H9 (cell line): ENCODE data around the gene ANKK1. TPM values are rescaled to one million over a fixed set of nuclear protein-coding genes. Genes with fewer than 3 reads are reported as not detected.

Experiments
- DNase-seq: peaks from one replicate; pipeline ENCODE4 v3.0.0-alpha.2; 2017
- H2AFZ ChIP-seq: one replicate; pipeline ENCODE4 v1.6.1; 2013; ENCODE audit warnings: mild to moderate bottlenecking, low read length, control low read depth, moderate library complexity
- H2AK5ac ChIP-seq: 2 replicates; pipeline ENCODE4 v1.6.1; 2013; ENCODE audit warnings: low read length, control low read depth, mixed read lengths; ENCODE audit not compliant: insufficient read length
- H2BK120ac ChIP-seq: one replicate; pipeline ENCODE4 v1.6.1; 2013; ENCODE audit warnings: low read depth, mild to moderate bottlenecking, low read length, control low read depth, inconsistent platforms; ENCODE audit not compliant: poor library complexity, severe bottlenecking
- H2BK12ac ChIP-seq: 2 replicates; pipeline ENCODE4 v1.6.1; 2013; ENCODE audit warnings: low read length, control low read depth, mixed read lengths, low read depth; ENCODE audit not compliant: insufficient read length
- H2BK15ac ChIP-seq: 2 replicates; pipeline ENCODE4 v1.6.1; 2013; ENCODE audit warnings: low read depth, low read length, control low read depth
- H2BK20ac ChIP-seq: one replicate; pipeline ENCODE4 v1.6.1; 2013; ENCODE audit warnings: low read depth, mild to moderate bottlenecking, low read length, control low read depth, inconsistent platforms; ENCODE audit not compliant: poor library complexity, severe bottlenecking
- H2BK5ac ChIP-seq: 2 replicates; pipeline ENCODE4 v1.6.1; 2013; ENCODE audit warnings: low read length, control low read depth, mixed read lengths; ENCODE audit not compliant: insufficient read length
- H3K14ac ChIP-seq: 2 replicates; pipeline ENCODE4 v1.6.1; 2013; ENCODE audit warnings: low read length, control low read depth; ENCODE audit not compliant: insufficient read depth
- H3K18ac ChIP-seq: 2 replicates; pipeline ENCODE4 v1.6.1; 2013; ENCODE audit warnings: low read depth, mild to moderate bottlenecking, mixed read lengths, low read length, control low read depth; ENCODE audit not compliant: insufficient read length
- H3K23ac ChIP-seq: 2 replicates; pipeline ENCODE4 v1.6.1; 2013; ENCODE audit warnings: low read length, control low read depth, mixed read lengths, low read depth; ENCODE audit not compliant: insufficient read length
- H3K23me2 ChIP-seq: 2 replicates; pipeline ENCODE4 v1.6.1; 2013; ENCODE audit warnings: low read depth, mild to moderate bottlenecking, mixed read lengths, low read length, control low read depth; ENCODE audit not compliant: insufficient read length, poor library complexity, severe bottlenecking
- H3K27ac ChIP-seq: 2 replicates; pipeline ENCODE4 v1.5.1; 2013; ENCODE audit warnings: low read length, control low read depth, mixed read lengths, low read depth; ENCODE audit not compliant: insufficient read length
- H3K27me3 ChIP-seq: 2 replicates; pipeline ENCODE4 v1.6.1; 2013; ENCODE audit warnings: low read length, control low read depth, inconsistent platforms; ENCODE audit not compliant: insufficient read depth
- H3K4ac ChIP-seq: 2 replicates; pipeline ENCODE4 v1.6.1; 2013; ENCODE audit warnings: low read depth, mild to moderate bottlenecking, control low read depth, inconsistent platforms, low read length, moderate library complexity
- H3K4me1 ChIP-seq: 2 replicates; pipeline ENCODE4 v1.6.1; 2013; ENCODE audit warnings: low read length, control low read depth, inconsistent platforms; ENCODE audit not compliant: insufficient read depth
- H3K4me2 ChIP-seq: 2 replicates; pipeline ENCODE4 v1.6.1; 2013; ENCODE audit warnings: low read length, control low read depth, mixed read lengths; ENCODE audit not compliant: insufficient read length, insufficient read depth
- H3K56ac ChIP-seq: 2 replicates; pipeline ENCODE4 v1.6.1; 2013; ENCODE audit warnings: low read depth, mild to moderate bottlenecking, mixed read lengths, low read length, control low read depth; ENCODE audit not compliant: insufficient read length
- H3K79me1 ChIP-seq: 2 replicates; pipeline ENCODE4 v1.6.1; 2013; ENCODE audit warnings: low read depth, mild to moderate bottlenecking, moderate library complexity, low read length, control low read depth, inconsistent platforms; ENCODE audit not compliant: insufficient read depth, poor library complexity, severe bottlenecking
- H3K79me2 ChIP-seq: 2 replicates; pipeline ENCODE4 v1.6.1; 2013; ENCODE audit warnings: low read length, control low read depth, inconsistent platforms; ENCODE audit not compliant: insufficient read depth
- H3K9ac ChIP-seq: 2 replicates; pipeline ENCODE4 v1.6.1; 2013; ENCODE audit warnings: low read length, control low read depth, mixed read lengths; ENCODE audit not compliant: insufficient read length; ENCODE audit errors: extremely low read depth
- H3K9me3 ChIP-seq: one replicate; pipeline ENCODE4 v1.6.1; 2013; ENCODE audit warnings: low read depth, low read length, inconsistent platforms; ENCODE audit not compliant: control insufficient read depth
- H3T11ph ChIP-seq: one replicate; pipeline ENCODE4 v1.6.1; 2013; ENCODE audit warnings: mild to moderate bottlenecking, low read length, control low read depth, inconsistent platforms
- H4K20me1 ChIP-seq: one replicate; pipeline ENCODE4 v1.6.1; 2013; ENCODE audit not compliant: control insufficient read depth, insufficient read length, insufficient read depth
- H4K5ac ChIP-seq: 2 replicates; pipeline ENCODE4 v1.6.1; 2013; ENCODE audit warnings: low read depth, mild to moderate bottlenecking, mixed read lengths, low read length, control low read depth; ENCODE audit not compliant: insufficient read length
- H4K8ac ChIP-seq: replicated peaks from 2 replicates; pipeline ENCODE4 v1.6.1; 2013; ENCODE audit warnings: low read length, control low read depth, mixed read lengths, low read depth; ENCODE audit not compliant: insufficient read length
- H4K91ac ChIP-seq: 2 replicates; pipeline ENCODE4 v1.6.1; 2013; ENCODE audit warnings: low read depth, mild to moderate bottlenecking, moderate library complexity, mixed read lengths, low read length, control low read depth; ENCODE audit not compliant: insufficient read length
- H3K27ac Mint-ChIP-seq, 3 experiments: 2 replicates in 2 of 3; 3 replicates in 1 of 3; pipeline ENCODE4 v1.8.0; 2020 to 2021; ENCODE audit warnings: mixed read lengths in 3 of 3, mild to moderate bottlenecking in 1 of 3, moderate library complexity in 1 of 3
- H3K27me3 Mint-ChIP-seq: 2 replicates; pipeline ENCODE4 v1.8.0; 2021; ENCODE audit warnings: low read depth, mild to moderate bottlenecking, moderate library complexity, mixed read lengths
- H3K36me3 Mint-ChIP-seq, 3 experiments: 2 replicates in 2 of 3; 3 replicates in 1 of 3; pipeline ENCODE4 v1.8.0; 2020 to 2021; ENCODE audit warnings: low read depth in 3 of 3, mixed read lengths in 3 of 3; ENCODE audit not compliant: insufficient read depth in 1 of 3
- H3K4me1 Mint-ChIP-seq, 2 experiments: 2 replicates each; pipeline ENCODE4 v1.8.0; 2020; ENCODE audit warnings: mixed read lengths in 2 of 2
- H3K4me3 Mint-ChIP-seq, 2 experiments: 2 replicates in 1 of 2; 3 replicates in 1 of 2; pipeline ENCODE4 v1.8.0; 2020 to 2021; ENCODE audit warnings: mild to moderate bottlenecking in 2 of 2, mixed read lengths in 2 of 2, moderate library complexity in 1 of 2
- H3K9me3 Mint-ChIP-seq, 2 experiments: 2 replicates in 1 of 2; 3 replicates in 1 of 2; pipeline ENCODE4 v1.8.0; 2020; ENCODE audit warnings: mild to moderate bottlenecking in 2 of 2, mixed read lengths in 2 of 2, moderate library complexity in 1 of 2
- WGBS: extraction: QIAGEN DNeasy Blood & Tissue Kit; methylation state at CpG from one replicate; pipeline ENCODE4 v1.1.7; 2013; ENCODE audit warnings: missing lambda C conversion rate, low lambda C conversion rate, mixed read lengths; ENCODE audit not compliant: insufficient read length; ENCODE audit errors: extremely low coverage; 5-methylcytosine and 5-hydroxymethylcytosine counted together
- total RNA-seq: library from RNA; stranded (reverse); gene quantifications from 2 replicates; pipeline ENCODE4 v1.2.1, GENCODE V29; 2021
- TF ChIP-seq, protein P1 (sequence below): fragments of 200-600 bp; sonication (generic); conservative IDR thresholded peaks from 3 replicates; pipeline ENCODE4 v1.8.0; 2021; ENCODE audit warnings: antibody characterized with exemption, mild to moderate bottlenecking

The ANKK1 gene
- total RNA-seq, 1 experiment from 2014 or later, result 0.20 TPM

DNA sequence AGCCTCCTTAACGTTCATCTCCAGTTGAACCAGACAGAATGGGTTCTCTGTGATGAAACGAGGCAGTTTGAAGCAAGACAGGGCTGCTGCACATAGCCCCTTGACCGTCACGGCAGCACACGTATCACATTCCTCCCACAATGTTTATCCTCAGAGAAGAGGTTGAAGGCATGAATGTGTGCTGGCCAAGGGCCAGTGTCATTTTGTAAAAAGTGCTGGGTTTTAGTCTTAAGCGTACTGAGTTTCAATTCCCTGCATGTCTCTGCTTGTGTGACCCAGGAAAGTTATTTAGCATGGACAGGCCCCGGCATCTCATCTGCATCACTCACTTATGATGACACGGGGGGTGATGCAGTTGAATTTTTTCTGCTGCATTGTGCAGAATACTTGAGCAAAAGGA is 41.6 kb upstream of the ANKK1 start:
- Histone ChIP-seq H3K9me3 (no peaks in the 10 kb centered on the region), H4K5ac (no peak overlapping the region), H3K4me2 (no peak overlapping the region), H2BK12ac (no peak overlapping the region), H4K20me1 (no peaks in the 10 kb centered on the region), H2BK20ac (no peak overlapping the region), H3K14ac (no peak overlapping the region), H2BK120ac (no peak overlapping the region), H3K4me1 (no peaks in the 10 kb centered on the region), H3K23ac (no peak overlapping the region), H3T11ph (no peak overlapping the region), H2AFZ (no peak overlapping the region), H4K8ac (no peak overlapping the region), H4K91ac (no peak overlapping the region), H2AK5ac (no peak overlapping the region), H3K79me2 (no peaks in the 10 kb centered on the region), H3K56ac (no peak overlapping the region), H3K23me2 (no peaks in the 10 kb centered on the region), H3K18ac (no peak overlapping the region), H3K9ac (no peak overlapping the region), H3K27ac (no peak overlapping the region), H3K4ac (no peak overlapping the region), H3K79me1 (no peaks in the 10 kb centered on the region), H2BK5ac (no peak overlapping the region), H2BK15ac (no peak overlapping the region), H3K27me3 (no peaks in the 10 kb centered on the region)
- WGBS, result no CpG with 5 or more reads among the region's 8 CpGs
- Mint-ChIP-seq H3K4me3 (no peak overlapping the region), H3K27ac (no peak overlapping the region), H3K4me1 (peaks cover 0 to 6% of the 10 kb centered on the region in 2 experiments; a peak in 1 of 4 replicates), H3K27me3 (no peaks in the 10 kb centered on the region; the same call in 1 of the 2 replicates), H3K9me3 (no peaks in the 10 kb centered on the region), H3K36me3 (peaks cover 0 to 6% (median 4%) of the 10 kb centered on the region in 3 experiments; a peak in 3 of 7 replicates)
- DNase-seq, result no peak
- TF ChIP-seq, protein P1, sequence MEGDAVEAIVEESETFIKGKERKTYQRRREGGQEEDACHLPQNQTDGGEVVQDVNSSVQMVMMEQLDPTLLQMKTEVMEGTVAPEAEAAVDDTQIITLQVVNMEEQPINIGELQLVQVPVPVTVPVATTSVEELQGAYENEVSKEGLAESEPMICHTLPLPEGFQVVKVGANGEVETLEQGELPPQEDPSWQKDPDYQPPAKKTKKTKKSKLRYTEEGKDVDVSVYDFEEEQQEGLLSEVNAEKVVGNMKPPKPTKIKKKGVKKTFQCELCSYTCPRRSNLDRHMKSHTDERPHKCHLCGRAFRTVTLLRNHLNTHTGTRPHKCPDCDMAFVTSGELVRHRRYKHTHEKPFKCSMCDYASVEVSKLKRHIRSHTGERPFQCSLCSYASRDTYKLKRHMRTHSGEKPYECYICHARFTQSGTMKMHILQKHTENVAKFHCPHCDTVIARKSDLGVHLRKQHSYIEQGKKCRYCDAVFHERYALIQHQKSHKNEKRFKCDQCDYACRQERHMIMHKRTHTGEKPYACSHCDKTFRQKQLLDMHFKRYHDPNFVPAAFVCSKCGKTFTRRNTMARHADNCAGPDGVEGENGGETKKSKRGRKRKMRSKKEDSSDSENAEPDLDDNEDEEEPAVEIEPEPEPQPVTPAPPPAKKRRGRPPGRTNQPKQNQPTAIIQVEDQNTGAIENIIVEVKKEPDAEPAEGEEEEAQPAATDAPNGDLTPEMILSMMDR, result no peak
